Fibroblast of peridontal ligament (primary cell): Measurements from ENCODE around the gene CRHBP.
"Not testable (repeated sequence)": the region's sequence is repeated elsewhere in the genome, so short reads cannot be mapped to it uniquely, and the experiment has no call there.

Source experiments
- DNase-seq: peaks from one replicate; pipeline ENCODE4 v3.0.0-alpha.2; 2010; ENCODE audit errors: extremely low read depth

Gene CRHBP

GRCh38 chr5:76952795-76953536 lies at the start of gene CRHBP:
Gene CRHBP (plus strand): TSS chr5:76953045. CDS start chr5:76953135, 90 bp downstream.
- no peak for DNase-seq

GRCh38 chr5:76908166-76908565 lies 44.7 kb upstream of the CRHBP start:
- no peak for DNase-seq

GRCh38 chr5:76910344-76910933 lies 42.4 kb upstream of the CRHBP start:
- not testable (repeated sequence) for DNase-seq

GRCh38 chr5:76914671-76915070 lies 38.2 kb upstream of the CRHBP start:
- not testable (repeated sequence) for DNase-seq

GRCh38 chr5:76918539-76918938 lies 34.3 kb upstream of the CRHBP start:
- DNase-seq, result no peak

GRCh38 chr5:76920491-76920890 lies 32.4 kb upstream of the CRHBP start:
- DNase-seq, result no peak

GRCh38 chr5:76926329-76927105 lies 26.3 kb upstream of the CRHBP start:
- no peak for DNase-seq

GRCh38 chr5:76927961-76928360 lies 24.9 kb upstream of the CRHBP start:
- DNase-seq, result no peak

- DNase-seq, result no peak
These were observed 22.8 kb upstream of the CRHBP start for GRCh38 chr5:76930083-76930482.

GRCh38 chr5:76938177-76938576 lies 14.7 kb upstream of the CRHBP start:
- no peak for DNase-seq

- no peak for DNase-seq
These were observed 11.8 kb upstream of the CRHBP start for GRCh38 chr5:76941000-76941399.

- DNase-seq, result no peak
These were observed 11.4 kb upstream of the CRHBP start for GRCh38 chr5:76941442-76941841.

GRCh38 chr5:76942581-76942980 lies 10.3 kb upstream of the CRHBP start:
- DNase-seq, result peak; percentile 75

- DNase-seq, result no peak
These were observed 9.8 kb upstream of the CRHBP start for GRCh38 chr5:76943006-76943405.

- DNase-seq, result no peak
These were observed 8.2 kb upstream of the CRHBP start for GRCh38 chr5:76944638-76945037.

GRCh38 chr5:76945238-76945637 lies 7.6 kb upstream of the CRHBP start:
- DNase-seq, result not testable (repeated sequence)

- no peak for DNase-seq
These were observed 6.8 kb upstream of the CRHBP start for GRCh38 chr5:76946090-76946489.

GRCh38 chr5:76947082-76947503 lies 5.8 kb upstream of the CRHBP start:
- DNase-seq, result no peak

- peak; percentile 26 for DNase-seq
These were observed 922 bp downstream of the CRHBP start for GRCh38 chr5:76953551-76954382.

GRCh38 chr5:76954383-76954763 lies 1.5 kb downstream of the CRHBP start:
- DNase-seq, result no peak

GRCh38 chr5:76956033-76956432 lies 3.2 kb downstream of the CRHBP start:
- DNase-seq, result no peak
